ACC112 (cell line): ENCODE measurements around the gene GLRA2.

Source experiments
- H2AFZ ChIP-seq: fragments of 200-600 bp; sonication (generic); one replicate; pipeline ENCODE4 v1.6.0; 2017; ENCODE audit warnings: antibody characterized with exemption, low read length; ENCODE audit not compliant: unreplicated experiment
- H3K27ac ChIP-seq: fragments of 200-600 bp; sonication (generic); 2 replicates; pipeline ENCODE4 v1.5.1; 2014; ENCODE audit warnings: low read depth, mild to moderate bottlenecking, antibody characterized with exemption, low read length, moderate library complexity
- H3K27me3 ChIP-seq: fragments of 200-600 bp; sonication (generic); 2 replicates; pipeline ENCODE4 v1.6.1; 2014; ENCODE audit warnings: mild to moderate bottlenecking, antibody characterized with exemption, low read length, moderate library complexity, mixed read lengths; ENCODE audit not compliant: insufficient read depth
- H3K36me3 ChIP-seq: fragments of 200-600 bp; sonication (generic); 2 replicates; pipeline ENCODE4 v1.6.1; 2016; ENCODE audit warnings: mild to moderate bottlenecking, antibody characterized with exemption, low read length, moderate library complexity, mixed read lengths; ENCODE audit not compliant: insufficient read depth
- H3K4me1 ChIP-seq: fragments of 200-600 bp; sonication (generic); one replicate; pipeline ENCODE4 v1.6.1; 2016; ENCODE audit warnings: low read length, mixed read lengths; ENCODE audit not compliant: insufficient read depth, unreplicated experiment, control insufficient read depth
- H3K4me3 ChIP-seq: fragments of 200-600 bp; sonication (generic); 2 replicates; pipeline ENCODE4 v1.5.1; 2014; ENCODE audit warnings: mild to moderate bottlenecking, low read depth, low read length
- H3K79me2 ChIP-seq: fragments of 200-600 bp; sonication (generic); one replicate; pipeline ENCODE4 v1.6.0; 2016; ENCODE audit warnings: low read length; ENCODE audit not compliant: control insufficient read depth, unreplicated experiment, insufficient read depth

GLRA2 gene

DNA sequence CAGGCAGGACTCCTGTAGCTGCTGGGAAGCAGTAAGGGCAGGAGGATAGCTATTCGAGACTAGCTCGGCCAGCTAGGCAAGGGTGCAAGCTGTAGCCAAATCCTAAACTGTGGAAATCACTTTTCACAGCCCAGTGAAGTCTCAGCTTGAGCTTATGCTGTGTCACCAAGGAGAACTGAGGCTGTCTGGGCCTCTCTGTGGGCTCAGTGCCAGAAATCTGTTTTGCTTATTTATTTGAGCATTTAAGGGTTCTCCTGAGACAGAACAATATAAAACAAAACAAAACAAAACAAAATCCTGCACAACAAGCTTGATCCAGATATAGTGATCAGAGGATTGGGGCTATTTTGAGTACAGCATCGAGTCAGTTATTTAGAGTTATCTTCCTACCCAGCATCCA, 246.1 kb downstream of the GLRA2 start:
- Histone ChIP-seq H3K36me3 (no peaks in the 10 kb centered on the region), H2AFZ (no peak overlapping the region), H3K27ac (no peak overlapping the region), H3K4me3 (no peak overlapping the region), H3K4me1 (peaks cover 49% of the 10 kb centered on the region), H3K79me2 (no peaks in the 10 kb centered on the region), H3K27me3 (no peaks in the 10 kb centered on the region)

DNA sequence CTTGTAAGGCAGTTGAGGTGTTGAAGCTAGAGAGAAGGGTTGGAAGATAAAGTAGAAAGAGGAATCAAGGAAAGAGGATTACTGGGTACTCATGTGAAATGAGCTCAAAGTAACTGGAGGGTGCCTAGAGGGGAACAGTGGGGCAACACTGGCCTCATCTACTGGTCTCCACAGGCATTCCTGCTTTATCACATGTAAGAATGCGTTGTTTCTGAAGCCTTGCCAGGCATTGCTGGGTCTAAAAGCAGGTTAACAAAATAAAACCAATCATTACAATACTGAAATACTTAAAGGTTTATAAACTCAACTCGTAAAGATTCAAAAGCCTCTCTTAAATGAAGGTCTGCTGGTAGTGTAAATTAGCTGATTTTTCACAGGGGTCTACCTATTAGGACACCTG, 247.6 kb downstream of the GLRA2 start:
- no peak overlapping the region for H2AFZ ChIP-seq
- H3K27ac ChIP-seq: peak overlapping the region; percentile 67
- H3K27me3 ChIP-seq: no peaks in the 10 kb centered on the region
- H3K79me2 ChIP-seq: no peaks in the 10 kb centered on the region
- no peak overlapping the region for H3K4me3 ChIP-seq
- H3K4me1 ChIP-seq: peaks cover 50% of the 10 kb centered on the region
- H3K36me3 ChIP-seq: no peaks in the 10 kb centered on the region

DNA sequence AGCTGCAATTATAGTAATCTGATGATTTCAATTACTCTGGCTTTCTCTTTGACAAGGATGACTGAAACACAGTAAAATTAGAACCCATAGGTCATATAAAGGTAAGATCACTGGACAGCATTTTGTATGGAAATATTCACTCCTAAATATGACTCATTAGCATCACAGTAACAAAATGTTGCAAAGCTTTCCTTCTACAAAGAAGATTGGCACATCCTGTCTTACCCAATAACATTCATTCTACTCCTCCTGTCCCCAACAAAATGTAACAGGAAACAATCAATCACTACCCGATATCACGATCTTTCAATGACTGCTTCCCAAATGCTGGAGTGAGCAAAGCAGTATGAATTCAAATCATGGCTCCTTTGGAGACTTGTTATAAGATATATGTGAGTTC, 248.2 kb downstream of the GLRA2 start:
- no peaks in the 10 kb centered on the region for H3K36me3 ChIP-seq

DNA sequence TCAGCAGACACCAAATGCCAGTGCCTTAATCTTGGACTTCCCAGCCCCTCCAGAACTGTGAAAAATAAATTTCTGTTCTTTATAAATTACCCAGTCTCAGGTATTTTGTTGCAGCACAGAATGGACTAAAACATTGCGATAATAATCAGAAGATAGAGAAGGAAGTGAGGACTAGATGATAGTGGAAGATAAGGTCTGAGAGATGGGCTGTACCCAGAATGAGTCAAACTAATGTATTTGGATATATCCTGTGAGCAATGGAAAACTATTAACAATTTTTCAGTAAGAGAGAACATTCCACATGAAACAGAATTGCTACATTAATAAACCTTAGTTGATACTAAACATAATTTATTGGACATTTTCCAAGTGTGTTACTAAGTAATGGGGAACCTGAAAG, 250.2 kb downstream of the GLRA2 start:
- H2AFZ ChIP-seq: no peak overlapping the region
- H3K4me1 ChIP-seq: peaks cover 50% of the 10 kb centered on the region
- no peak overlapping the region for H3K27ac ChIP-seq
- H3K36me3 ChIP-seq: no peaks in the 10 kb centered on the region
- H3K79me2 ChIP-seq: no peaks in the 10 kb centered on the region
- no peak overlapping the region for H3K4me3 ChIP-seq
- no peaks in the 10 kb centered on the region for H3K27me3 ChIP-seq

More for the DNA sequence above, 248.2 kb downstream of the GLRA2 start:
- H3K79me2 ChIP-seq: no peaks in the 10 kb centered on the region
- H3K27me3 ChIP-seq: no peaks in the 10 kb centered on the region
- peaks cover 50% of the 10 kb centered on the region for H3K4me1 ChIP-seq
- H3K27ac ChIP-seq: peak overlapping the region; percentile 67
- H2AFZ ChIP-seq: no peak overlapping the region
- peak overlapping the region; percentile 21; the same call in 1 of the 2 replicates for H3K4me3 ChIP-seq
